SKM-1 treated with dmso at 0.1 percent for 144 hours (cell line): Measurements from ENCODE around the gene DCHS1.

Experiments used
- DNase-seq: peaks from one replicate; lab custom pipeline; 2025; ENCODE audit not compliant: unreplicated experiment; lab: John Stamatoyannopoulos, UW

DCHS1 gene

GRCh38 chr11:6671991-6672390 lies 16.4 kb upstream of the DCHS1 start:
- DNase-seq = no peak

GRCh38 chr11:6670202-6670830 lies 14.7 kb upstream of the DCHS1 start:
- no peak for DNase-seq

- DNase-seq = peak; percentile 49
Measured at GRCh38 chr11:6667733-6668374, 12.2 kb upstream of the DCHS1 start.

- no peak for DNase-seq
Measured at GRCh38 chr11:6666302-6667183, 10.9 kb upstream of the DCHS1 start.

GRCh38 chr11:6664551-6664950 lies 8.9 kb upstream of the DCHS1 start:
- DNase-seq = no peak

GRCh38 chr11:6663794-6664469 lies 8.3 kb upstream of the DCHS1 start:
- DNase-seq = no peak

GRCh38 chr11:6660712-6661111 lies 5.1 kb upstream of the DCHS1 start:
- no peak for DNase-seq

GRCh38 chr11:6658647-6659046 lies 3.0 kb upstream of the DCHS1 start:
- no peak for DNase-seq

GRCh38 chr11:6657346-6657745 lies 1.7 kb upstream of the DCHS1 start:
- no peak for DNase-seq

GRCh38 chr11:6656936-6657335 lies 1.3 kb upstream of the DCHS1 start:
- DNase-seq = no peak

- DNase-seq = no peak
Measured at GRCh38 chr11:6656584-6656915, 941 bp upstream of the DCHS1 start.

- DNase-seq = no peak
Measured at GRCh38 chr11:6655020-6655789, 404 bp downstream of the DCHS1 start.

GRCh38 chr11:6654281-6655019 lies 1.2 kb downstream of the DCHS1 start:
- DNase-seq = no peak

- no peak for DNase-seq
Measured at GRCh38 chr11:6653656-6654055, 2.0 kb downstream of the DCHS1 start.

GRCh38 chr11:6653097-6653496 lies 2.5 kb downstream of the DCHS1 start:
- no peak for DNase-seq

GRCh38 chr11:6652182-6652581 lies 3.4 kb downstream of the DCHS1 start:
- no peak for DNase-seq

- DNase-seq = no peak
Measured at GRCh38 chr11:6650980-6651379, 4.6 kb downstream of the DCHS1 start.

- no peak for DNase-seq
Measured at GRCh38 chr11:6650104-6650503, 5.5 kb downstream of the DCHS1 start.

- peak; percentile 32 for DNase-seq
Measured at GRCh38 chr11:6648501-6648900, 7.1 kb downstream of the DCHS1 start.

GRCh38 chr11:6647836-6648235 lies 7.8 kb downstream of the DCHS1 start:
- no peak for DNase-seq
